H1 (cell line): ENCODE data around the gene GPR155. TPM values are rescaled to one million over a fixed set of nuclear protein-coding genes. Genes with fewer than 3 reads are reported as not detected.

Experiments used
- CTCF ChIA-PET: fragments of 300-600 bp; sonication (Branson Sonifier 250); formaldehyde crosslinking; loops from one replicate; lab custom pipeline; 2021; ENCODE audit not compliant: partially characterized antibody; lab: Charles Lee
- POLR2A ChIA-PET: fragments of 300-600 bp; sonication (Branson Sonifier 250); formaldehyde crosslinking; loops from one replicate; lab custom pipeline; 2021; ENCODE audit warnings: inconsistent platforms; ENCODE audit not compliant: partially characterized antibody; lab: Charles Lee
- DNase-seq, 2 experiments: peaks; one replicate each; pipeline versions ENCODE4 v3.0.0 to v3.0.0-alpha.2; 2010 to 2022; ENCODE audit warnings: low spot score in 2 of 2, low read depth in 1 of 2, mixed read lengths in 1 of 2
- FAIRE-seq: peaks from 2 replicates; lab custom pipeline; 2011; peaks lifted over from hg19 to GRCh38; lab: Jason Lieb, UNC
- H2AFZ ChIP-seq: 2 replicates; pipeline ENCODE4 v1.8.1; 2012; ENCODE audit warnings: low read length, inconsistent platforms
- H2AK5ac ChIP-seq: 2 replicates; pipeline ENCODE4 v1.6.1; 2013; ENCODE audit warnings: low read depth, low read length
- H2BK120ac ChIP-seq: replicated peaks from 2 replicates; pipeline ENCODE3; 2013; ENCODE audit warnings: low read depth, low read length, inconsistent platforms
- H2BK12ac ChIP-seq: 2 replicates; pipeline ENCODE4 v1.6.1; 2013; ENCODE audit warnings: low read depth, low read length
- H2BK15ac ChIP-seq: 2 replicates; pipeline ENCODE4 v1.6.1; 2013; ENCODE audit warnings: low read length
- H2BK20ac ChIP-seq: 2 replicates; pipeline ENCODE4 v1.6.1; 2013; ENCODE audit warnings: low read length
- H2BK5ac ChIP-seq: 2 replicates; pipeline ENCODE4 v1.6.1; 2013; ENCODE audit warnings: low read depth, low read length
- H3K14ac ChIP-seq: 2 replicates; pipeline ENCODE4 v1.6.1; 2013; ENCODE audit warnings: inconsistent platforms; ENCODE audit not compliant: insufficient read length
- H3K18ac ChIP-seq: 2 replicates; pipeline ENCODE4 v1.6.1; 2013; ENCODE audit warnings: low read length; ENCODE audit errors: extremely low read depth
- H3K23ac ChIP-seq: 2 replicates; pipeline ENCODE4 v1.6.1; 2013; ENCODE audit warnings: inconsistent platforms; ENCODE audit not compliant: insufficient read length
- H3K23me2 ChIP-seq: 2 replicates; pipeline ENCODE4 v1.6.1; 2013; ENCODE audit warnings: low read depth, low read length
- H3K27ac ChIP-seq: 2 replicates; pipeline ENCODE4 v1.6.1; 2011; ENCODE audit warnings: low read depth, low read length, inconsistent platforms
- H3K27me3 ChIP-seq, 4 experiments: replicated peaks in 1 of 4; 1 replicate in 1 of 4; 2 replicates in 3 of 4; pipeline versions ENCODE4 v1.6.1 to v1.8.1; 2011 to 2013; ENCODE audit warnings: low read length in 3 of 4, mild to moderate bottlenecking in 3 of 4, inconsistent platforms in 2 of 4, mixed read lengths in 2 of 4, moderate library complexity in 1 of 4; ENCODE audit not compliant: control insufficient read depth in 3 of 4, insufficient read depth in 3 of 4; ENCODE audit errors: extremely low read depth in 1 of 4
- H3K36me3 ChIP-seq, 4 experiments: 2 replicates each; pipeline versions ENCODE4 v1.6.1 to v1.8.1; 2011 to 2013; ENCODE audit warnings: mild to moderate bottlenecking in 4 of 4, low read length in 3 of 4, moderate library complexity in 2 of 4, control low read depth in 1 of 4, inconsistent platforms in 1 of 4; ENCODE audit not compliant: insufficient read depth in 4 of 4, control insufficient read depth in 2 of 4
- H3K4ac ChIP-seq: replicated peaks from 2 replicates; pipeline ENCODE3; 2013; ENCODE audit warnings: low read length, low read depth, mixed read lengths, inconsistent platforms; ENCODE audit not compliant: insufficient read length
- H3K4me1 ChIP-seq, 4 experiments: replicated peaks in 1 of 4; 1 replicate in 1 of 4; 2 replicates in 3 of 4; pipeline versions ENCODE4 v1.6.1 to v1.8.1; 2011 to 2013; ENCODE audit warnings: low read length in 3 of 4, inconsistent platforms in 2 of 4, mixed read lengths in 1 of 4; ENCODE audit not compliant: insufficient read depth in 4 of 4, control insufficient read depth in 3 of 4
- H3K4me2 ChIP-seq, 2 experiments: 2 replicates each; pipeline versions ENCODE4 v1.6.1 to v1.8.1; 2011 to 2013; ENCODE audit warnings: low read depth in 2 of 2, low read length in 2 of 2, control low read depth in 1 of 2, inconsistent platforms in 1 of 2, mild to moderate bottlenecking in 1 of 2; ENCODE audit not compliant: insufficient read depth in 1 of 2
- H3K4me3 ChIP-seq, 4 experiments: fragments of 200-600, 300-600 bp in 1 of 4; sonication (generic), shearing (Covaris generic), sonication (Bioruptor Twin) in 1 of 4; 2 replicates each; pipeline versions ENCODE4 v1.5.1 to v1.8.1; 2011 to 2016; ENCODE audit warnings: low read length in 4 of 4, low read depth in 3 of 4, control low read depth in 2 of 4, inconsistent platforms in 2 of 4, mild to moderate bottlenecking in 2 of 4, mixed read lengths in 1 of 4, moderate library complexity in 1 of 4; ENCODE audit not compliant: insufficient read depth in 2 of 4; ENCODE audit errors: extremely low read depth in 1 of 4
- H3K56ac ChIP-seq: replicated peaks from 2 replicates; pipeline ENCODE3; 2013; ENCODE audit warnings: low read depth, mild to moderate bottlenecking, mixed read lengths, low read length, inconsistent platforms; ENCODE audit not compliant: insufficient read length
- H3K79me1 ChIP-seq: 2 replicates; pipeline ENCODE4 v1.6.1; 2013; ENCODE audit warnings: low read depth, low read length, control low read depth
- H3K79me2 ChIP-seq, 2 experiments: 2 replicates each; pipeline versions ENCODE4 v1.6.1 to v1.8.1; 2012 to 2013; ENCODE audit warnings: low read length in 2 of 2, mild to moderate bottlenecking in 2 of 2, inconsistent platforms in 1 of 2; ENCODE audit not compliant: insufficient read depth in 2 of 2, control insufficient read depth in 1 of 2
- H3K9ac ChIP-seq, 4 experiments: replicated peaks in 1 of 4; 1 replicate in 1 of 4; 2 replicates in 3 of 4; pipeline versions ENCODE4 v1.6.1 to v1.8.1; 2011 to 2013; ENCODE audit warnings: low read depth in 3 of 4, low read length in 3 of 4, control low read depth in 2 of 4, mild to moderate bottlenecking in 2 of 4, moderate library complexity in 2 of 4, inconsistent platforms in 1 of 4; ENCODE audit errors: extremely low read depth in 1 of 4
- H3K9me3 ChIP-seq, 2 experiments: 2 replicates each; pipeline versions ENCODE4 v1.6.1 to v1.8.1; 2012 to 2013; ENCODE audit warnings: mild to moderate bottlenecking in 2 of 2, moderate library complexity in 2 of 2, control low read depth in 1 of 2, inconsistent platforms in 1 of 2, low read depth in 1 of 2, low read length in 1 of 2, mixed read lengths in 1 of 2; ENCODE audit not compliant: insufficient read depth in 2 of 2
- H4K20me1 ChIP-seq, 2 experiments: replicated peaks in 1 of 2; 2 replicates each; pipeline versions ENCODE3 to v1.8.1; 2011 to 2013; ENCODE audit warnings: inconsistent platforms in 2 of 2, low read length in 2 of 2, mild to moderate bottlenecking in 1 of 2; ENCODE audit not compliant: insufficient read depth in 2 of 2, control insufficient read depth in 1 of 2
- H4K5ac ChIP-seq: 2 replicates; pipeline ENCODE4 v1.6.1; 2013; ENCODE audit warnings: low read length, low read depth, mixed read lengths, inconsistent platforms; ENCODE audit not compliant: insufficient read length
- H4K8ac ChIP-seq: 2 replicates; pipeline ENCODE4 v1.8.0; 2013; ENCODE audit warnings: mild to moderate bottlenecking, moderate library complexity, low read length, inconsistent platforms; ENCODE audit not compliant: insufficient read depth; ENCODE audit errors: extremely low read depth
- H4K91ac ChIP-seq: replicated peaks from 2 replicates; pipeline ENCODE3; 2013; ENCODE audit warnings: low read length, mixed read lengths, inconsistent platforms; ENCODE audit not compliant: insufficient read length
- ATF2 ChIP-seq: IDR thresholded peaks from 2 replicates; pipeline ENCODE4 v1.6.1; 2012; ENCODE audit warnings: low read length, inconsistent platforms
- CHD1 ChIP-seq: IDR thresholded peaks from 2 replicates; pipeline ENCODE4 v1.6.1; 2012; ENCODE audit warnings: low read depth, low read length, improper control_type of control experiment
- EZH2 ChIP-seq: fragments of 200-600 bp; sonication (generic); IDR thresholded peaks from 2 replicates; pipeline ENCODE4 v1.7.1; 2012; ENCODE audit warnings: low read depth, mild to moderate bottlenecking, moderate library complexity, low read length, inconsistent platforms; ENCODE audit not compliant: severe bottlenecking
- HDAC2 ChIP-seq, 2 experiments: fragments of 300-600 bp in 1 of 2; sonication (generic) in 1 of 2; IDR thresholded peaks; 2 replicates each; pipeline ENCODE4 v1.6.1; 2011 to 2012; ENCODE audit warnings: low read depth in 2 of 2, low read length in 2 of 2, mild to moderate bottlenecking in 2 of 2, moderate library complexity in 2 of 2, borderline replicate concordance in 1 of 2, inconsistent platforms in 1 of 2
- NANOG ChIP-seq: IDR thresholded peaks from 2 replicates; pipeline ENCODE4 v1.6.1; 2011; ENCODE audit warnings: low read length, low read depth, mild to moderate bottlenecking, inconsistent platforms; ENCODE audit not compliant: insufficient read depth, poor library complexity, severe bottlenecking
- POU5F1 ChIP-seq: IDR thresholded peaks from 2 replicates; pipeline ENCODE4 v1.6.1; 2011; ENCODE audit warnings: low read depth, mild to moderate bottlenecking, low read length, moderate library complexity
- SIX5 ChIP-seq: IDR thresholded peaks from 2 replicates; pipeline ENCODE4 v1.6.1; 2011; ENCODE audit warnings: mild to moderate bottlenecking, low read depth, low read length
- TEAD4 ChIP-seq: IDR thresholded peaks from 2 replicates; pipeline ENCODE4 v1.6.1; 2012; ENCODE audit warnings: low read depth, low read length, inconsistent platforms, mixed read lengths
- WGBS, 2 experiments: shearing (Covaris generic) in 1 of 2; methylation state at CpG; one replicate each; pipeline versions ENCODE4 v1.1.6 to v1.1.7; 2013 to 2015; ENCODE audit warnings: low lambda C conversion rate in 2 of 2, mixed read lengths in 2 of 2, inconsistent platforms in 1 of 2, low coverage in 1 of 2, missing lambda C conversion rate in 1 of 2; ENCODE audit not compliant: insufficient replicate concordance in 2 of 2, insufficient coverage in 1 of 2, insufficient read length in 1 of 2; ENCODE audit errors: extremely low coverage in 1 of 2, missing lambda C conversion rate in 1 of 2; 5-methylcytosine and 5-hydroxymethylcytosine counted together
- polyA plus RNA-seq, 7 experiments: library from polyadenylated mRNA; depleted of rRNA in 3 of 7; stranded (reverse) in 5 of 7; unstranded in 2 of 7; fragments of >200 nt in 5 of 7; fragments of 200-250 nt in 2 of 7; gene quantifications; 1 replicate in 5 of 7; 2 replicates in 1 of 7; 4 replicates in 1 of 7; pipeline versions ENCODE4 v1.2.1 to v1.2.3, GENCODE V29; 2011 to 2013; ENCODE audit warnings: missing spikeins in 2 of 7, mixed read lengths in 2 of 7
- total RNA-seq: library from RNA; stranded (reverse); fragmentation: NEBNext Ultra II Directional; extraction: Animal tissue kit (Norgen Biotek cat#: 25700); gene quantifications from 2 replicates; pipeline ENCODE4 v1.2.1, GENCODE V29; 2021
- TF ChIP-seq, protein P1 (sequence below), 3 experiments: IDR thresholded peaks; 1 replicate in 2 of 3; 2 replicates in 1 of 3; pipeline versions ENCODE4 v1.5.1 to v1.6.1; 2011; ENCODE audit warnings: low read length in 3 of 3, mild to moderate bottlenecking in 3 of 3, inconsistent platforms in 2 of 3, low read depth in 1 of 3, moderate library complexity in 1 of 3; ENCODE audit not compliant: insufficient read depth in 1 of 3; ENCODE audit errors: control extremely low read depth in 1 of 3

GPR155 gene
- total and polyA plus RNA-seq, 2 of the 8 experiments (the other 6 are each of a cell fraction or from before 2014, with no cell fraction given), result 0.26 to 2.1 TPM

- TF ChIP-seq ATF2, result no peak
- TF ChIP-seq POU5F1, result no peak
- TF ChIP-seq TEAD4, result no peak
- TF ChIP-seq, protein P1, sequence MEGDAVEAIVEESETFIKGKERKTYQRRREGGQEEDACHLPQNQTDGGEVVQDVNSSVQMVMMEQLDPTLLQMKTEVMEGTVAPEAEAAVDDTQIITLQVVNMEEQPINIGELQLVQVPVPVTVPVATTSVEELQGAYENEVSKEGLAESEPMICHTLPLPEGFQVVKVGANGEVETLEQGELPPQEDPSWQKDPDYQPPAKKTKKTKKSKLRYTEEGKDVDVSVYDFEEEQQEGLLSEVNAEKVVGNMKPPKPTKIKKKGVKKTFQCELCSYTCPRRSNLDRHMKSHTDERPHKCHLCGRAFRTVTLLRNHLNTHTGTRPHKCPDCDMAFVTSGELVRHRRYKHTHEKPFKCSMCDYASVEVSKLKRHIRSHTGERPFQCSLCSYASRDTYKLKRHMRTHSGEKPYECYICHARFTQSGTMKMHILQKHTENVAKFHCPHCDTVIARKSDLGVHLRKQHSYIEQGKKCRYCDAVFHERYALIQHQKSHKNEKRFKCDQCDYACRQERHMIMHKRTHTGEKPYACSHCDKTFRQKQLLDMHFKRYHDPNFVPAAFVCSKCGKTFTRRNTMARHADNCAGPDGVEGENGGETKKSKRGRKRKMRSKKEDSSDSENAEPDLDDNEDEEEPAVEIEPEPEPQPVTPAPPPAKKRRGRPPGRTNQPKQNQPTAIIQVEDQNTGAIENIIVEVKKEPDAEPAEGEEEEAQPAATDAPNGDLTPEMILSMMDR (IDR thresholded peaks at IDR 0.05; ENCODE audit: control extremely low read depth in 1 of 3, insufficient read depth in 1 of 3, low read depth in 1 of 3, low read length in 3 of 3), result no peak
- no peak for TF ChIP-seq NANOG
- TF ChIP-seq CHD1, result no peak
- no peak for TF ChIP-seq HDAC2 (IDR thresholded peaks at IDR 0.05; ENCODE audit: borderline replicate concordance in 1 of 2, low read depth in 2 of 2, low read length in 2 of 2)
- no peak for TF ChIP-seq EZH2
- no peak for TF ChIP-seq SIX5
- H3K27ac ChIP-seq, result no peak overlapping the region
- H3K4me1 ChIP-seq, result peaks cover 0 to 6% (median 4%) of the 10 kb centered on the region in 4 experiments; a peak in 5 of 7 replicates
- H4K8ac ChIP-seq, result no peak overlapping the region
- H3K56ac ChIP-seq, result no peak overlapping the region
- no peak overlapping the region for H3K23ac ChIP-seq
- 92% methylated on average over 2 of the region's 2 CpGs; no CpG with 5 or more reads in 1 of the 2 experiments for WGBS, 2 experiments
- H2BK5ac ChIP-seq, result no peak overlapping the region
- FAIRE-seq, result no peak
- H2AK5ac ChIP-seq, result no peak overlapping the region
- H4K5ac ChIP-seq, result no peak overlapping the region
- H4K20me1 ChIP-seq, result no peaks in the 10 kb centered on the region
- CTCF ChIA-PET, result interaction anchor here (1.3 kb wide), 1 partner anchor 55 kb away, joined by 3 read pairs; no protein-coding TSS in a partner anchor
- no peaks in the 10 kb centered on the region for H3K36me3 ChIP-seq
- no peaks in the 10 kb centered on the region for H3K9me3 ChIP-seq
- H2AFZ ChIP-seq, result no peak overlapping the region
- H3K4me2 ChIP-seq, result no peak overlapping the region
- H2BK20ac ChIP-seq, result no peak overlapping the region
- H3K4ac ChIP-seq, result no peak overlapping the region
- H3K79me1 ChIP-seq, result no peaks in the 10 kb centered on the region
- POLR2A ChIA-PET, result no interaction called here
- no peak overlapping the region for H2BK15ac ChIP-seq
- H3K9ac ChIP-seq, result no peak overlapping the region
- no peak overlapping the region for H3K4me3 ChIP-seq
- no peak for DNase-seq
- peaks cover 0 to 3% (median 0%) of the 10 kb centered on the region in 4 experiments; a peak in 1 of 7 replicates for H3K27me3 ChIP-seq
- no peak overlapping the region for H3K18ac ChIP-seq
- H3K14ac ChIP-seq, result no peak overlapping the region
- no peaks in the 10 kb centered on the region for H3K79me2 ChIP-seq
- H2BK12ac ChIP-seq, result no peak overlapping the region
- H2BK120ac ChIP-seq, result no peak overlapping the region
- peaks cover 2% of the 10 kb centered on the region; the same call in 1 of the 2 replicates for H3K23me2 ChIP-seq
- H4K91ac ChIP-seq, result no peak overlapping the region
Observed at GRCh38 chr2:174491947-174492346, 5.1 kb upstream of the GPR155 start.
